GM21529 (cell line): ENCODE measurements around the gene POLR3F.
"Not testable (repeated sequence)": the region's sequence is repeated elsewhere in the genome, so short reads cannot be mapped to it uniquely, and the experiment has no call there.

Experiments
- ATAC-seq: cut with Tn5 transposase; IDR thresholded peaks from one replicate; pipeline ENCODE4 v1.9.1; 2021; ENCODE audit not compliant: unreplicated experiment

POLR3F gene

GRCh38 chr20:18504479-18505060, 37.4 kb downstream of the POLR3F start:
- ATAC-seq = no peak

GRCh38 chr20:18506744-18507143, 39.6 kb downstream of the POLR3F start:
- no peak for ATAC-seq

- ATAC-seq = peak; percentile 96
These were observed 40.3 kb downstream of the POLR3F start, which contains the start of gene SEC23B for GRCh38 chr20:18507218-18508191. Gene SEC23B (plus strand): TSS chr20:18507940. CDS start chr20:18510836, 2,896 bp downstream.

- no peak for ATAC-seq
These were observed 44.4 kb downstream of the POLR3F start for GRCh38 chr20:18511571-18511970.

GRCh38 chr20:18513208-18513607, 46.0 kb downstream of the POLR3F start:
- ATAC-seq = no peak

DNA sequence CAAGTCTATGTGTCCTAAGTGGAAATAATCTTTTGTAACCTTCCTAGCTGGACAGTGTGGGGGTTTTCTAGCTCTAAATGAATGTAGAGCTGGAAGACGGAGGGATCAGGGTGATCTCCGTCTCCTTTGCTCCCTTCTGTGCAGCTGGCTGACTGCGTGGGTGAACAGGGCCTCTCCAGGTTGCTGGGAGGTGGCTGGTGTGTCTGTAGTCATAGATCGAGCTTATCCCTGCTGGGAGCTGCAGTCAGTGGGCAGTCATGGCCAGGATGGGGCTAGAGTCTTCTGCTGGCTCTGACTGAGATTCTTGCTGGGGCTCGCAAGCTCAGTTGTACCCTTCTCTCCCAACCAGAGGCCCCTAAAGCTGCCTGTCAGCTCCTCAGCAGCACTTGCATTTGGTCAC, 46.9 kb downstream of the POLR3F start:
- no peak for ATAC-seq

- no peak for ATAC-seq
These were observed 48.8 kb downstream of the POLR3F start for GRCh38 chr20:18515973-18516372.

GRCh38 chr20:18522066-18522465, 54.9 kb downstream of the POLR3F start:
- ATAC-seq = not testable (repeated sequence)

- ATAC-seq = no peak
These were observed 55.9 kb downstream of the POLR3F start for GRCh38 chr20:18523066-18523465.

- ATAC-seq = no peak
These were observed 57.5 kb downstream of the POLR3F start for GRCh38 chr20:18524646-18525045.

GRCh38 chr20:18526761-18527160, 59.6 kb downstream of the POLR3F start:
- ATAC-seq = not testable (repeated sequence)

DNA sequence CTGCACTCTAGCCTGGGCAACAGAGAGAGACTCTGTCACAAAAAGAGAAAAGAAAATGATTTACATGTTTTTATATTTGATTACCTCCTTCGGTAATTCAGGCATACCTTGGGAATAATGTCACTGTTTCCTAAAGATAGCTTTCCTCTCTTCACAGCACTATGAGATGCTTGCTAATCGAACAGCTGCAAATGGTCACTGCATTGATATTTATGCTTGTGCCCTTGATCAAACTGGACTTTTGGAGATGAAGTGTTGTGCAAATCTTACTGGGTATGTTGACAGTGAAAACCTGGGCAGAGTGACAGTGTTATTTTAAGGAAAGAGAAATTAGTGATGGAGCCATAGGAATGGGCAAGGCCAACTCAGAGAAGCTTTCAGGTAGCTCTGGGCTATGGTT, 60.1 kb downstream of the POLR3F start:
- no peak for ATAC-seq

DNA sequence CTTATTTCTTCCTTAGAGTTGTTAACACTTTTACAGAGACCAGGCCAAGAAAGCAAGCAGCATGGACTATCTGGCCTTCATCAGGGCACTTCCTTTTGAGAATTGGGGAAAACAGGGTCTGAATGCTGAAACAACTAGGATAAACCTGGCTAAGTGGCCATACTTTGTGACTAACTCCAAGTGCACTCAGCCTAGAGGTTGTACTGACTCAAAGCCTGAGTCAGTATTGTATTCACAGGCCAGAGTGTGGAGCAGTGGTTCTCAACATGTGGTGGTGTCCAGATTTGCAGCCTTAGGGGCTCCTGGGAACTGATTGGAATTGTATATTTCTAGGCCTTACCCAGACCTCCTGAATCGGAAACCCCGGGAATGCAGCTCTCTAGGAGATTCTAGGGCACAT, 60.6 kb downstream of the POLR3F start:
- no peak for ATAC-seq

DNA sequence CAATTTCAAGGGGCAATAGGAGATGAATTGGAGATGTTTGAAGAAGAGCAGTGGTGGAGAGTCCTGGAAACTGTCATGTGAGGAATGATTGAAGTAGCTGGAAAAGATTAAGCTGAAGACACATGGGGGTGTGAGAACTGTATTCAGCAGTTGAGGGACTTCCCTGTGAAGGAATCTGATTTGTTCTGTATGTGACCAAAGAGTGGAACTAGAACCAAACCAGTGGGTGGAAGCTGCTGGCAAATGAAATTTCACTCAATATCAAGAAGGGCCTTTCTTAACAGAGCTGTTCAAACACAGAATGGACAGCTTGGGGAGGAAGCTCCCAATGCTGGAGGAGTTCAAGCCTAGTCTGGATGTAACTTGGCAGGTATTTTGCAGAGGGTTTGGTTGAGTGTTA, 61.9 kb downstream of the POLR3F start:
- ATAC-seq = no peak

DNA sequence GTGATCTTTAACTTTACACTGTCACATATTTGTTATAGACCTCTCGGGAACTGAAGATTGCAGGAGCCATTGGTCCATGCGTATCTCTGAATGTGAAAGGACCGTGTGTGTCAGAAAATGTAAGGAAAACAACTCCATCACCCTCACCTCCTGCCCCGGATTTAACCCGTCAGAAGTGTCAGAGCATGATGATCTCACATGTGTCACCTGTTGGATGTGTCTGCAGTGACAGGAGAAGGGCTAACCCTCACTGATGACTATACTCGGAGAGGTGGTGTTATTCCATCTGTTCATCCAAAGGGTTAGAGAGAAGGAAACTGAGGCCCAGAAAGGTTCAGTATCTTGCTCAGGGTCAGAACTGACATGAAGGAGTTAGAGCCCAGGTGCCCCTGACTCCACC, 65.4 kb downstream of the POLR3F start:
- ATAC-seq = no peak

- no peak for ATAC-seq
These were observed 66.3 kb downstream of the POLR3F start for GRCh38 chr20:18533491-18533890.

GRCh38 chr20:18533978-18534644, 66.9 kb downstream of the POLR3F start:
- no peak for ATAC-seq
